ENCODE measurements around the gene SLC2A11. TPM values are rescaled to one million over a fixed set of nuclear protein-coding genes. Genes with fewer than 3 reads are reported as not detected.

Gene SLC2A11
- total and polyA plus RNA-seq, 10 of the 15 experiments (the other 5 are each of a cell fraction or from before 2014, with no cell fraction given) = 0.98 to 18.3 (median 8.6) TPM

GRCh38 chr22:23845265-23846080 is 12.2 kb upstream of the SLC2A11 start:
- H3K4me2 ChIP-seq (ENCODE audit: control insufficient read depth, insufficient read depth) = peak overlapping the region; percentile 60
- POLR2A ChIA-PET = interaction anchor here (0.6 to 4.2 kb wide), 9 partner anchors 13 to 115 kb away, joined by 3 to 21 read pairs (median 6); partner anchors contain the start of genes MIF, MMP11 and SLC2A11
- no peaks in the 10 kb centered on the region for H3K79me2 ChIP-seq (ENCODE audit: control insufficient read depth, insufficient read depth, low read length)
- SMC1A ChIA-PET (ENCODE audit: uncharacterized antibody, unreplicated experiment) = interaction anchor here (0.8 to 3.4 kb wide), 16 partner anchors 9 to 302 kb away, joined by 3 to 40 read pairs (median 4); partner anchors contain the start of genes CHCHD10, MMP11, SLC2A11 and SMARCB1
- no peaks in the 10 kb centered on the region for H4K20me1 ChIP-seq (ENCODE audit: control insufficient read depth, insufficient read depth)
- in situ Hi-C loops (cut with MboI) (loop anchor here (5.0 kb wide), 2 partner anchors 218 to 298 kb away; no protein-coding TSS in a partner anchor), intact Hi-C loops (cut with micrococcal nuclease; ENCODE audit: unreplicated experiment) (loop anchor here (5.0 kb wide), 1 partner anchor 218 kb away; no protein-coding TSS in a partner anchor)
- H3K27me3 ChIP-seq (replicated peaks in 1 of 2; ENCODE audit: control insufficient read depth in 2 of 2, insufficient read depth in 2 of 2, low read length in 1 of 2) = no peaks in the 10 kb centered on the region
- peaks cover 67% of the 10 kb centered on the region for H3K4me1 ChIP-seq (ENCODE audit: control insufficient read depth, insufficient read depth, low read length)
- peak overlapping the region; percentile 28 for H3K27ac ChIP-seq (ENCODE audit: control insufficient read depth, insufficient read depth)
- no peak for FAIRE-seq
- H3K9ac ChIP-seq (ENCODE audit: control insufficient read depth, insufficient read depth, low read length) = no peak overlapping the region
- WGBS (ENCODE audit: insufficient coverage, insufficient replicate concordance, low lambda C conversion rate, missing lambda C conversion rate) = 77% methylated on average over 9 of the region's 9 CpGs
- no TSS peak for BruUV-seq (replicated peaks)
- no peak overlapping the region for H2AFZ ChIP-seq (ENCODE audit: control insufficient read depth, low read depth, low read length)
- no peak overlapping the region for H3K4me3 ChIP-seq
- no peaks in the 10 kb centered on the region for H3K9me3 ChIP-seq (replicated peaks; ENCODE audit: control insufficient read depth, insufficient read depth, low read length)
- DNase-seq (ENCODE audit: low read depth, low spot score) = no peak
- RAD21 ChIA-PET (ENCODE audit: unreplicated experiment) = interaction anchor here (0.9 to 5.1 kb wide), 14 partner anchors 12 to 129 kb away, joined by 3 to 38 read pairs (median 6); partner anchors contain the start of genes CHCHD10, MMP11 and SLC2A11
- CTCF ChIA-PET = interaction anchor here (0.5 to 9.7 kb wide), 18 partner anchors 11 to 1320 kb away, joined by 3 to 197 read pairs (median 4); partner anchors contain the start of genes CHCHD10, MIF, SLC2A11 and SMARCB1
- no peak for ATAC-seq
- H3K36me3 ChIP-seq (ENCODE audit: control insufficient read depth in 2 of 2, insufficient read depth in 2 of 2, low read length in 1 of 2) = no peaks in the 10 kb centered on the region
- no peak for TF ChIP-seq BRCA1 (IDR thresholded peaks at IDR 0.05; ENCODE audit: low read depth, low read length)
- no peak for TF ChIP-seq PML (IDR thresholded peaks at IDR 0.05; ENCODE audit: low read length)
- no peak for TF ChIP-seq IRF4 (IDR thresholded peaks at IDR 0.05; ENCODE audit: low read depth, low read length)
- no peak for TF ChIP-seq HSF1 (IDR thresholded peaks at IDR 0.05; ENCODE audit: low read depth, low read length)
- TF ChIP-seq CREM (IDR thresholded peaks at IDR 0.05; ENCODE audit: low read depth) = no peak
- TF ChIP-seq BCL11A (IDR thresholded peaks at IDR 0.05; ENCODE audit: low read depth, low read length) = no peak
- no peak for TF ChIP-seq ELK1 (IDR thresholded peaks at IDR 0.05; ENCODE audit: low read depth, low read length)
- TF ChIP-seq MTA2 (IDR thresholded peaks at IDR 0.05; ENCODE audit: low read depth) = no peak
- TF ChIP-seq CUX1 (IDR thresholded peaks at IDR 0.05; ENCODE audit: insufficient replicate concordance, low read depth, low read length) = no peak
- no peak for TF ChIP-seq GABPA (IDR thresholded peaks at IDR 0.05; ENCODE audit: low read depth)
- TF ChIP-seq NR2F1 (conservative IDR thresholded peaks at IDR 0.05) = no peak
- no peak for TF ChIP-seq PAX5 (IDR thresholded peaks at IDR 0.05; ENCODE audit: borderline replicate concordance, low read depth, low read length)
- no peak for TF ChIP-seq SKIL (IDR thresholded peaks at IDR 0.05; ENCODE audit: low read depth, poor library complexity, severe bottlenecking)

Data from GM12878 (cell line).